ENCODE results near the gene NDUFB8.
"Not testable (repeated sequence)": the region's sequence is repeated elsewhere in the genome, so short reads cannot be mapped to it uniquely, and the experiment has no call there.

Gene NDUFB8

DNA sequence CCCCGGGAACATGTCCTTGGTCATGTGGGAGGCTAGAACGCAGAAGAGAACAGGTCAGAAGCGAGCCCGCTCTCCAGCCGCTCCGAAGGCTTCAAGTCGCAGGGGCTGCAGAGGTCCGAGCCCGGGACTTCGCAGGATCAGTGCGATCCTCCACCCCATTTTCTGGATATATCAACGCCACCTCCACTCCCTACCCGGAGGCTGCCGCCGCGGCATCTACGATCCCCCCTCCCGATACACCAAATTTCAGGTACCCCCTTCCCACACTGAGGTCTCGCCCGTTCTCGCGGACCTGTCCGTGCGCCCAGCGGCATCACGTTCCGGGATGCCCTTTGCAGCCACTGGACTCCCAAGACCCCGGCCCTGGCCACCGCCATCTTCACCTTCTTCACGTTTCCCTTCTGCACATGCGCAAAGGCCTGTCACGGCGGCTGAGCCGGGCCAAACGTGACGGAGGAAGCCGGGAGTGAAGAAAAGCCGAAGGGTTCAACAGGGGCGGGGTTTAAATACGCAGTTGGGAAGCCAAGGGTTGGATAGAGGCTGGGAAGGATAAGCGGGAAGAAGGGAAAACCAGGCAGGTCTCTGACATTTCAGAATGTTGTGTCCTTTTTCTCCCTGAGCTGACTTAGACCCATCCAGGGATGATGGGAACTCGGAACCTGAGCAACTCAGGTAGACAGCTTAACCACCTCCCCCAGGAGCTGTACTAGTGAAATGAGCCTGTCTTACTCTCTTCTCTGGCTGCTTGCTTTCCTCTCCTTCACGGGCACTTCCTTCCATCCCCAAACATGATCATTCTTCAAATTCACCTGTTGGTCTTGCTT is at the start of gene NDUFB8:
Gene NDUFB8, minus strand, starts transcription at position 397 of the 824 bp plus-strand sequence. Its CDS starts 20 bp downstream, at position 377.
- DNase-seq: peak; percentile 80

DNA sequence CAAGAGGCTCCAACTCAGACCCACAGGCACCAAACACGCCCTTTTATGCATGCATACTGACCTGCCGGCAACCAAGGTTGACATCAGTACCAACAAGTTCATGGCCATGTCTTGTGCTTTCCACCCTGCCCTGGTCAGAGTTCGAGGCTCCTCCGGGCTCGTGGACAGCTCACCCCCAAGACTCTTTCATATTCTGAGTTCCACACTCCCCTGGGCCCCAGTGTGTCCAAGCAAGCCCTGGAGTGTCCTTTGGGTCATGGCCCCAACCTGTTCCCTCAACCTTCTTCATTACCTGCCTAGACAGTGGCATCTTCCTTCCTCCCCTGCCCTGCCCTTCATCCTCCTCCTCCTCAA is 46.6 kb upstream of the NDUFB8 start:
- no peak for DNase-seq

DNA sequence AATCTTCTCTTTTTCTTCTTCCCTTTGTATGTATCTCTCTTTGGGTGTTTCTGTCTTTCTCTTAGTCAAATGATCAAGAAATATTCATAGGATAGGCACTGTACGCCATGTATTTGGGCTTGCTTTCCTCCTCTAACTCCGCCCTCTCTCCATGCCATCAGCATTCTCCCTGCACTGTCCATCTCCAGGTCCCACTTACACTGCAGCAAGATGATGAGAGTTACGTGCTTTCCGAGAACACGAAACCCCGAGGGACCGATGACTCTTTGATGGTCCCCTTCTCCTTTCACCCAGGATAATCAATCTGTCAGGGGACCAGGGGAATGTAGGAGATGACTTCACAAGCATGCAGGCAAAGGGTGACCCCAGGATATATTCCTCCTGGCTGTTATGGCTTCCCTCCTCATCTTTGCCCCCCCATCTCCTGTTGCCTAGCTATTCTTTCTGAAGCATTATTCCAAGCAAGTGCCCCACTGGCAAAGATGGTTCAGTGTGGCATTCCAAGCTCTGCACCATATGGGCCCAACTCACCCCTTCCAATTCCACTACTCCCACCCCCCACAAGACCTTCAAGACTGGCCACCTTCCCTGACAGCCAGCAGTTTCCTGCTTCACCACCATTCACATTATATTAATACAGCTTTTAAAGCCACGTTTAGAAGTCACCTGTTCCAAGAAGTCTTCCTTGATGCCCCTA is 46.1 kb upstream of the NDUFB8 start:
- DNase-seq: no peak

DNA sequence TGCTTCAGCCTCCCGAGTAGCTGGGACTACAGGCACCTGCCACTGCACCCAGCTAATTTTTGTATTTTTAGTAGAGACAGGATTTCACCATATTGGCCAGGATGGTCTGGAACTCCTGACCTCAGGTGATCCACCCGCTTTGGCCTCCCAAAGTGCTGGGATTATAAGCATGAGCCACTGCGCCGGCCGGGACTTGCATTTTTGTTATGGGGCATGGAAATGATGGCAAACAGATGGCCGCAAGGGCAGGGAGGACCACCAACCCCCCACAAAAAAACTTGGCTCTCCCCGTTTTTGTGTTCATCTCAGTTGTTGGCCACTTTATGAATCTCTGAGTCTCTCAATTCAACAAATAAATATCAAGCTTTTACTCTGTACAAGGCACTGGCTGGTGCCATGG is 45.5 kb upstream of the NDUFB8 start:
- DNase-seq: not testable (repeated sequence)

GRCh38 chr10:100571084-100571856 is 41.6 kb upstream of the NDUFB8 start:
- no peak for DNase-seq

DNA sequence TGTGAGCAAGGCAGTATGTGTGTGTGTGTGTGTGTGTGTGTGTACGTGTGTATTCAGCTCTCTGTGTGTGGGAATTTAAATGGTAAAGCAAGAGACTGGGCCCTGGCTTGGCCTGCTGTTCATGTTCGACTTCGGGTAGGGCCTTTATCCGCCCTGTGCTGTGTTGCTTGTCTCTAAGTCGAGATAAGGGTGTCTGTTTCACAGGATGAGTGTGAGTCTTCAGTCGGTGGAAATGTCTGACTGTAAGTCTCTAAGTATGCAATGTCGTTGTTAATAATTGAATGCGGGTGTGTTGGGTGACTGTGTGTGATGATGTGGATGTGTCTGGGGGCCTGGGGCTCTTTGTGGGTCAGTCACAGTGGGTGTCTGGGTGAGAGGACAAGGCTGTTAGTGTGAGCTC is 40.8 kb upstream of the NDUFB8 start:
- DNase-seq: no peak

- no peak for DNase-seq
Measured at GRCh38 chr10:100569687-100570481, 40.2 kb upstream of the NDUFB8 start.

- DNase-seq: no peak
Measured at GRCh38 chr10:100568912-100569311, 39.2 kb upstream of the NDUFB8 start.

GRCh38 chr10:100567826-100568225 is 38.2 kb upstream of the NDUFB8 start:
- DNase-seq: no peak

- DNase-seq: no peak
Measured at GRCh38 chr10:100567249-100567648, 37.6 kb upstream of the NDUFB8 start.

- no peak for DNase-seq
Measured at GRCh38 chr10:100566561-100566960, 36.9 kb upstream of the NDUFB8 start.

DNA sequence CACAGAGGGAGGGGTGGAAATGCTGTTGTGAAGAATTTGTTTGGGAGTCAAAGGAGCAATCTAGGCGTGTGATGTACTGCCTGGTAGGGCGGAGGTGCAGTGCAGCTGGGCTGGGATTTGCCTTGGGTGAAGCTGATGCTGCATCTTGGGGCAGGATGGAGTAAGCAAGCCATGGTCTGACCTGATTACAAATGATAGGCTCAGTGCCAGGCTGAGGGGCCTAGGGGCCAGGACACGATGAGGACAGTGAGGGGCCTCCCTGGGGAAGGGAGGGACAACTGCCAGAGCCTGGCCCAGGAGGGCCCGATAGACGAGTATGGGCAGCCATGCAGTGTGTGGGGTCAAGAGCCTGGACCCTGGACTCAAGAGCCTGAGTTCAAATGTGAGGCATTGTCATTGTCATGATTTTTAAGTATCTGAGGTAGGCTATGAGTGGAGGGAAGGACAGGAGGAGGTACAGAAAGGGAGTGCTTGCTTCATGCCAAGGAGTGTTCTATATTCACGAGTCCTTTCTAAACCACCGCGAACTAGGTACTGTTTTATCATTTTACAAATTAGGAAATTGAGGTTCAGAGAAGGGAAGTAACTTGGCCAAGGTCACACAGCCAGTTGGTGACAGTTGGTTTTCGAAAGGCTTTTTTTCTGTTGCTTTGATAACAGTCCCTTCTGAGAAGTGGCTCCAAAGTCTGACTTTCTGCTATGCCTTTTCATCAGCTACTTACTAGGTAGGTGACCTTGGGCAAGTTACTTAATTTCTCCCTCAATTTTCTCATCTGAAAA is 35.7 kb upstream of the NDUFB8 start:
- DNase-seq: no peak

- DNase-seq: no peak
Measured at GRCh38 chr10:100562008-100562672, 32.5 kb upstream of the NDUFB8 start.

DNA sequence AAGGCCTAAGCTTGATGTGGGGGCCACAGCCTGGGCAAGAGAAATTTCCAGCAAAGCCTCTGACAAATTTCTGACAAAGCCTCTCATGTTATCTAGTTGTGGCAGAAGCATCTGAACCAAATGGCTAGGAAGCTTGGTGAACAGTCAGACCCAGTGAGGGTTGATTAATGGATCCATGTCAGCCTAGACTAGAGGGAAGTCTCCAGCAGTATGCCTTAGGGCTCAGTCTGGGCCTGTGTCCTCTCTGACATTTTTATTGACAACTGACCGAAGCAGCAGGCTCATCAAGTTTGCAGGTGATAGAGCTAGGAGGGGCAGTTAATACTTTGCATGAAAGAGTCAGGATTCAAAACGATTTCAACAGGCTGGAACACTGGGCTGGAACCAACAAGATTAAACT is 31.3 kb upstream of the NDUFB8 start:
- no peak for DNase-seq

DNA sequence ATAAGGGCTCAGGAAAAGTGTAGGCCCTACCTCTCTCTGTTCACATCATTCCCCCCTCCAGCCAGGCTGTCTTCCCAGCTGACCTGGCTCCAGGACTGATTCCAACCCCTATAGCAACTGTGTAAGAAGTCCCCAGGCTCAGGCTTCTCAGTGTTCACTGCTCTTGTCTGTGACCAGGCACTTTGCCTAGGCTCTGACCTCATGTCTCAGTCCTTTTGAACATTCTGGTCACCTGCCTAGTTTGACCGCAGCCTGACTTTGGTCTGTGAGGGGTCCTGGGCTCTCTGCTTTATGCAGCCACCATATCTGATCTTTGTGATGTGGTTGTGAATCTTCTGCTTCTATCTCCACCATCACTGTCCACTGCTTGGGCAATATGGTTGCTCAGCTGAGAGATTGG is 30.6 kb upstream of the NDUFB8 start:
- DNase-seq: no peak

DNA sequence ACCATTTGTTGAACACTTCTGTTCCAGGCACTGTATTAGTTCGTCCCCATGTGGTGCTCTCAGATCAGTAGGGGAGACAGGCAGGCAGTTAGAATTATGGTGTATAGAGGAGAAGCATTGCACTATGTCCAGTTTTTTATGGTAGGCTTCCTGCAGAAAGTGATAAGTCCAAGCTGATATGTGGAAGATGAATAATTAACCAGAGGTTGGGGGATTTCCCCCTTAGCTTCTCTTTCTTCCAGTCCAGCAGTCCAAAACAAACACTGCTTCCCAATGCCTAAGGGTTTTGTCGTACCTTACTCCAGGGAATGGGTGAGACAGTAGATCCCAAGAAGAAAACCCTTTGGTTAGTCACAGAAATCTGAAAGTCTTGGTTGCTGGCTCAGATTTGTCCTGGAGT is 25.2 kb upstream of the NDUFB8 start:
- no peak for DNase-seq

- DNase-seq: no peak
Measured at GRCh38 chr10:100553929-100554328, 24.3 kb upstream of the NDUFB8 start.

- DNase-seq: no peak
Measured at GRCh38 chr10:100551738-100552137, 22.1 kb upstream of the NDUFB8 start.

- no peak for DNase-seq
Measured at GRCh38 chr10:100551196-100551595, 21.5 kb upstream of the NDUFB8 start.

DNA sequence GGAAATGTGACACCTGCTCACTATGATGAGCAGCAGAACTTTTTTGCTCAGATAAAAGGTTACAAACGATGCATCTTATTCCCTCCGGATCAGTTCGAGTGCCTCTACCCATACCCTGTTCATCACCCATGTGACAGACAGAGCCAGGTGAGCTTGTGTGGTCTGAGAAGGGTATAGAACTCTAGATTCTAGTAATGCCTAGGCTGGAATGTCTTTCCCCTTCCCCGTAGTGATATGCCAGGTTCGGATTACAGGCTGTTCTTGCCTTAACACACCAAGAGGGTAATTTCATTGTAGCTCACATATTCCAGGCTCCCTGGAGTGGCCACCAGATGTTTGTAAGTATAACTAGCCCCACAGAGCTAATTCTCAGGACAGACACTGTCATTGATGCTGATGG is 15.3 kb upstream of the NDUFB8 start:
- no peak for DNase-seq

- no peak for DNase-seq
Measured at GRCh38 chr10:100537475-100537874, 7.8 kb upstream of the NDUFB8 start.

All from KG1 (cell line).